IPS-18a (cell line): ENCODE data around the gene DLX5.

Experiments
- H3K27ac ChIP-seq: one replicate; pipeline ENCODE4 v1.5.1; 2013; ENCODE audit warnings: low read length
- H3K27me3 ChIP-seq: one replicate; pipeline ENCODE4 v1.6.1; 2013; ENCODE audit warnings: mild to moderate bottlenecking, low read length; ENCODE audit not compliant: control insufficient read depth, insufficient read depth
- H3K36me3 ChIP-seq: one replicate; pipeline ENCODE4 v1.6.1; 2013; ENCODE audit warnings: low read depth, low read length; ENCODE audit not compliant: control insufficient read depth
- H3K4me1 ChIP-seq: one replicate; pipeline ENCODE4 v1.6.1; 2013; ENCODE audit warnings: low read depth, low read length; ENCODE audit not compliant: control insufficient read depth
- H3K4me3 ChIP-seq: one replicate; pipeline ENCODE4 v1.5.1; 2013; ENCODE audit warnings: low read length
- H3K9ac ChIP-seq: one replicate; pipeline ENCODE4 v1.6.1; 2013; ENCODE audit warnings: mild to moderate bottlenecking, low read length, moderate library complexity
- H3K9me3 ChIP-seq: one replicate; pipeline ENCODE4 v1.6.1; 2013; ENCODE audit warnings: low read depth, low read length; ENCODE audit not compliant: control insufficient read depth

Gene DLX5

GRCh38 chr7:96970739-96971138, 53.9 kb downstream of the DLX5 start:
- Histone ChIP-seq H3K4me3 (no peak overlapping the region), H3K36me3 (no peaks in the 10 kb centered on the region), H3K9me3 (no peaks in the 10 kb centered on the region), H3K27me3 (no peaks in the 10 kb centered on the region), H3K27ac (no peak overlapping the region), H3K4me1 (no peaks in the 10 kb centered on the region), H3K9ac (no peak overlapping the region)
